Osteocyte (in vitro differentiated cells): Measurements from ENCODE around the gene OR1J1. TPM values are rescaled to one million over a fixed set of nuclear protein-coding genes. Genes with fewer than 3 reads are reported as not detected.

ENCODE experiments used
- DNase-seq: peaks from one replicate; pipeline ENCODE4 v3.0.0; 2021; ENCODE audit warnings: mixed read lengths; ENCODE audit not compliant: unreplicated experiment; ENCODE audit errors: extremely low spot score
- H3K27ac Mint-ChIP-seq: one replicate; pipeline ENCODE4 v1.8.0; 2021; ENCODE audit warnings: mild to moderate bottlenecking, mixed read lengths; ENCODE audit not compliant: unreplicated experiment
- H3K27me3 Mint-ChIP-seq: one replicate; pipeline ENCODE4 v1.8.0; 2021; ENCODE audit warnings: mixed read lengths; ENCODE audit not compliant: unreplicated experiment
- H3K36me3 Mint-ChIP-seq: one replicate; pipeline ENCODE4 v1.8.0; 2021; ENCODE audit warnings: mixed read lengths; ENCODE audit not compliant: unreplicated experiment
- H3K4me1 Mint-ChIP-seq: one replicate; pipeline ENCODE4 v1.8.0; 2021; ENCODE audit warnings: mixed read lengths; ENCODE audit not compliant: unreplicated experiment
- H3K4me3 Mint-ChIP-seq: one replicate; pipeline ENCODE4 v1.8.0; 2021; ENCODE audit warnings: mild to moderate bottlenecking, moderate library complexity, mixed read lengths; ENCODE audit not compliant: unreplicated experiment
- H3K9me3 Mint-ChIP-seq: one replicate; pipeline ENCODE4 v1.8.0; 2021; ENCODE audit warnings: mixed read lengths; ENCODE audit not compliant: unreplicated experiment
- CTCF ChIP-seq: fragments of 200-600 bp; sonication (generic); IDR thresholded peaks from 2 replicates; pipeline ENCODE4 v1.5.0; 2021; ENCODE audit warnings: antibody characterized with exemption, mild to moderate bottlenecking, moderate library complexity
- total RNA-seq: library from RNA; stranded (reverse); gene quantifications from 2 replicates; pipeline ENCODE4 v1.2.1, GENCODE V29; 2021

OR1J1 gene
- total RNA-seq, 1 donor from 2014 or later = not detected

- Mint-ChIP-seq H3K27ac (no peak overlapping the region), H3K36me3 (no peaks in the 10 kb centered on the region), H3K9me3 (no peaks in the 10 kb centered on the region), H3K4me1 (no peaks in the 10 kb centered on the region), H3K4me3 (no peak overlapping the region), H3K27me3 (peaks cover 17% of the 10 kb centered on the region)
- TF ChIP-seq CTCF = no peak
- no peak for DNase-seq
Observed at GRCh38 chr9:122518226-122518625, 40.5 kb upstream of the OR1J1 start.

- H3K27me3 Mint-ChIP-seq = peaks cover 50% of the 10 kb centered on the region
- no peaks in the 10 kb centered on the region for H3K36me3 Mint-ChIP-seq
- no peak within 1 kb of the TSS for H3K27ac Mint-ChIP-seq
- no peaks in the 10 kb centered on the region for H3K4me1 Mint-ChIP-seq
- TF ChIP-seq CTCF = no peak
- no peak within 1 kb of the TSS for H3K4me3 Mint-ChIP-seq
- H3K9me3 Mint-ChIP-seq = no peaks in the 10 kb centered on the region
- DNase-seq = no peak
Observed at GRCh38 chr9:122510502-122510901, 32.8 kb upstream of the OR1J1 start, which contains the start of gene OR1J2. OR1J2 (plus strand) TSS chr9:122510802; CDS start chr9:122510802, 0 bp downstream.

- Mint-ChIP-seq H3K4me1 (no peaks in the 10 kb centered on the region), H3K27ac (no peak overlapping the region), H3K9me3 (no peaks in the 10 kb centered on the region), H3K4me3 (no peak overlapping the region), H3K36me3 (no peaks in the 10 kb centered on the region), H3K27me3 (peaks cover 47% of the 10 kb centered on the region)
- no peak for TF ChIP-seq CTCF
- DNase-seq = no peak
Observed at GRCh38 chr9:122506964-122507363, 29.2 kb upstream of the OR1J1 start.

- Mint-ChIP-seq H3K9me3 (no peaks in the 10 kb centered on the region), H3K36me3 (no peaks in the 10 kb centered on the region), H3K27ac (no peak overlapping the region), H3K4me1 (no peaks in the 10 kb centered on the region), H3K27me3 (peaks cover 37% of the 10 kb centered on the region), H3K4me3 (no peak overlapping the region)
- TF ChIP-seq CTCF = peak; percentile 63
- DNase-seq = no peak
Observed at GRCh38 chr9:122498883-122499288, 21.2 kb upstream of the OR1J1 start.

GRCh38 chr9:122479062-122479461, 1.3 kb upstream of the OR1J1 start:
- no peak overlapping the region for H3K4me3 Mint-ChIP-seq
- H3K27ac Mint-ChIP-seq = no peak overlapping the region
- H3K27me3 Mint-ChIP-seq = peaks cover 74% of the 10 kb centered on the region
- H3K36me3 Mint-ChIP-seq = no peaks in the 10 kb centered on the region
- no peak for DNase-seq
- TF ChIP-seq CTCF = no peak
- H3K4me1 Mint-ChIP-seq = no peaks in the 10 kb centered on the region
- H3K9me3 Mint-ChIP-seq = no peaks in the 10 kb centered on the region
